HCEC 1CT (cell line): ENCODE results near the gene ATP2B2.

Source experiments
- DNase-seq: peaks from one replicate; pipeline ENCODE4 v3.0.0-alpha.2; 2017

Gene ATP2B2

GRCh38 chr3:10468613-10469354 lies 36.6 kb downstream of the ATP2B2 start:
- no peak for DNase-seq

GRCh38 chr3:10467904-10468612 lies 37.3 kb downstream of the ATP2B2 start:
- DNase-seq = no peak

- no peak for DNase-seq
These were observed 38.2 kb downstream of the ATP2B2 start for GRCh38 chr3:10467204-10467603.

- DNase-seq = no peak
These were observed 39.2 kb downstream of the ATP2B2 start for GRCh38 chr3:10466186-10466585.

GRCh38 chr3:10465161-10465560 lies 40.2 kb downstream of the ATP2B2 start:
- no peak for DNase-seq

GRCh38 chr3:10463533-10464434 lies 41.6 kb downstream of the ATP2B2 start:
- no peak for DNase-seq

GRCh38 chr3:10462641-10463532 lies 42.5 kb downstream of the ATP2B2 start:
- no peak for DNase-seq

GRCh38 chr3:10460951-10461545 lies 44.3 kb downstream of the ATP2B2 start:
- no peak for DNase-seq

GRCh38 chr3:10459954-10460754 lies 45.2 kb downstream of the ATP2B2 start:
- DNase-seq = peak; percentile 14

GRCh38 chr3:10457560-10457959 lies 47.8 kb downstream of the ATP2B2 start:
- no peak for DNase-seq

- no peak for DNase-seq
These were observed 48.4 kb downstream of the ATP2B2 start for GRCh38 chr3:10456981-10457380.

GRCh38 chr3:10455545-10455914 lies 49.9 kb downstream of the ATP2B2 start:
- DNase-seq = no peak

- DNase-seq = no peak
These were observed 50.4 kb downstream of the ATP2B2 start for GRCh38 chr3:10454907-10455544.

GRCh38 chr3:10453431-10454163 lies 51.8 kb downstream of the ATP2B2 start:
- no peak for DNase-seq

GRCh38 chr3:10450494-10451440 lies 54.6 kb downstream of the ATP2B2 start:
- no peak for DNase-seq

GRCh38 chr3:10449436-10449835 lies 56.0 kb downstream of the ATP2B2 start:
- no peak for DNase-seq

- no peak for DNase-seq
These were observed 56.8 kb downstream of the ATP2B2 start for GRCh38 chr3:10448544-10448943.

- no peak for DNase-seq
These were observed 57.7 kb downstream of the ATP2B2 start for GRCh38 chr3:10447527-10448260.
